Colonic mucosa (tissue), 4 donors: ENCODE data around the gene ARHGAP26. TPM values are rescaled to one million over a fixed set of nuclear protein-coding genes. Genes with fewer than 3 reads are reported as not detected.
A peak's percentile ranks its signal among the peaks of the same experiment; 100 is the strongest.

Experiments used
- DNase-seq: peaks from one replicate; pipeline ENCODE4 v3.0.0-alpha.2; 2020
- H3K27ac ChIP-seq: fragments of 200-600 bp; one replicate; pipeline ENCODE4 v1.8.0; 2021
- H3K27me3 ChIP-seq: fragments of 200-600 bp; one replicate; pipeline ENCODE4 v1.8.0; 2021
- H3K36me3 ChIP-seq: fragments of 200-600 bp; one replicate; pipeline ENCODE4 v1.8.0; 2021
- H3K4me1 ChIP-seq: fragments of 200-600 bp; one replicate; pipeline ENCODE4 v1.8.0; 2021; ENCODE audit warnings: mild to moderate bottlenecking
- H3K4me3 ChIP-seq: fragments of 200-600 bp; one replicate; pipeline ENCODE4 v1.8.0; 2021
- H3K9ac ChIP-seq, 2 donors: one replicate each; pipeline ENCODE4 v1.7.0; 2013; ENCODE audit warnings: control low read depth in 2 of 2, low read depth in 2 of 2, low read length in 2 of 2
- H3K9me3 ChIP-seq: fragments of 200-600 bp; one replicate; pipeline ENCODE4 v1.8.0; 2021
- CTCF ChIP-seq: fragments of 200-600 bp; IDR thresholded peaks from one replicate; pipeline ENCODE4 v1.8.0; 2022; ENCODE audit warnings: antibody characterized with exemption, mild to moderate bottlenecking
- intact Hi-C: fragments of 100-400 bp; cut with DNase I; formaldehyde crosslinking; loops from one replicate; pipeline ENCODE4 v1.14.1; 2022
- total RNA-seq, 2 donors: library from RNA; stranded (reverse); fragmentation: NEBNext Ultra II Directional in 1 of 2; extraction: Animal tissue kit (Norgen Biotek cat#: 25700) in 1 of 2; gene quantifications; one replicate each; pipeline ENCODE4 v1.2.1, GENCODE V29; 2021
- donor health status: healthy.
- donor health status: DM: no; HTN: no; CAD: no.
- donor health status: DM: no; HTN: no; CAD: no.

Gene ARHGAP26
- total RNA-seq, 2 donors from 2014 or later: 59.1 to 74.0 TPM

GRCh38 chr5:142870532-142871362 lies 100.6 kb downstream of the ARHGAP26 start:
- TF ChIP-seq CTCF: no peak
- no peaks in the 10 kb centered on the region for H3K27me3 ChIP-seq
- H3K4me3 ChIP-seq: no peak overlapping the region
- H3K27ac ChIP-seq: peak overlapping the region; percentile 84
- H3K4me1 ChIP-seq: peaks cover 55% of the 10 kb centered on the region
- DNase-seq: peak; percentile 85
- H3K9ac ChIP-seq: peak overlapping the region in 1 of 2 donors; percentile 72
- no peaks in the 10 kb centered on the region for H3K9me3 ChIP-seq
- H3K36me3 ChIP-seq: no peaks in the 10 kb centered on the region
- intact Hi-C loops: no loop called here

GRCh38 chr5:142871363-142872193 lies 101.4 kb downstream of the ARHGAP26 start:
- H3K9me3 ChIP-seq: no peaks in the 10 kb centered on the region
- intact Hi-C loops: no loop called here

GRCh38 chr5:142872217-142872616 lies 102.0 kb downstream of the ARHGAP26 start:
- peak overlapping the region; percentile 84 for H3K27ac ChIP-seq
- intact Hi-C loops: no loop called here

More at GRCh38 chr5:142871363-142872193, 101.4 kb downstream of the ARHGAP26 start:
- DNase-seq: no peak
- Histone ChIP-seq H3K4me1 (peaks cover 55% of the 10 kb centered on the region), H3K27ac (peak overlapping the region; percentile 84), H3K27me3 (no peaks in the 10 kb centered on the region), H3K36me3 (no peaks in the 10 kb centered on the region), H3K4me3 (no peak overlapping the region), H3K9ac (peak overlapping the region in 1 of 2 donors; percentile 72)
- no peak for TF ChIP-seq CTCF

GRCh38 chr5:142872795-142873194 lies 102.6 kb downstream of the ARHGAP26 start:
- no peak for TF ChIP-seq CTCF
- intact Hi-C loops: no loop called here
- Histone ChIP-seq H3K9ac (peak overlapping the region in 1 of 2 donors; percentile 72), H3K9me3 (no peaks in the 10 kb centered on the region), H3K4me3 (no peak overlapping the region), H3K4me1 (peaks cover 52% of the 10 kb centered on the region), H3K27ac (peak overlapping the region; percentile 84), H3K27me3 (no peaks in the 10 kb centered on the region), H3K36me3 (no peaks in the 10 kb centered on the region)
- DNase-seq: peak; percentile 72

More at GRCh38 chr5:142872217-142872616, 102.0 kb downstream of the ARHGAP26 start:
- Histone ChIP-seq H3K36me3 (no peaks in the 10 kb centered on the region), H3K9ac (peak overlapping the region in 1 of 2 donors; percentile 72), H3K4me1 (peaks cover 52% of the 10 kb centered on the region), H3K4me3 (no peak overlapping the region), H3K9me3 (no peaks in the 10 kb centered on the region), H3K27me3 (no peaks in the 10 kb centered on the region)
- no peak for DNase-seq
- TF ChIP-seq CTCF: no peak

GRCh38 chr5:142873831-142874230 lies 103.7 kb downstream of the ARHGAP26 start:
- no peak for TF ChIP-seq CTCF
- Histone ChIP-seq H3K27ac (peak overlapping the region; percentile 84), H3K4me1 (peaks cover 42% of the 10 kb centered on the region), H3K27me3 (no peaks in the 10 kb centered on the region), H3K9ac (peak overlapping the region in 1 of 2 donors; percentile 59), H3K4me3 (no peak overlapping the region), H3K9me3 (no peaks in the 10 kb centered on the region), H3K36me3 (no peaks in the 10 kb centered on the region)
- DNase-seq: no peak
- intact Hi-C loops: no loop called here
